Naive thymus-derived CD8-positive, alpha-beta T cell (primary cell): ENCODE measurements around the gene ARL8A. TPM values are rescaled to one million over a fixed set of nuclear protein-coding genes. Genes with fewer than 3 reads are reported as not detected.
A peak's percentile ranks its signal among the peaks of the same experiment; 100 is the strongest.
"Not testable (repeated sequence)": the region's sequence is repeated elsewhere in the genome, so short reads cannot be mapped to it uniquely, and the experiment has no call there.

Experiments used
- ATAC-seq, 2 donors: fragments of 150-1000 bp; cut with Tn5 transposase in 1 of 2; sonication (Bioruptor Pico), chemical (Tn5 transposase) in 1 of 2; 1 replicate in 1 of 2; 2 replicates in 1 of 2; pipeline ENCODE4 v1.10.0; 2021; ENCODE audit warnings: mild to moderate bottlenecking in 2 of 2, moderate library complexity in 2 of 2
- POLR2A ChIA-PET: fragments of 350-600 bp; sonication (Branson Sonifier 250); formaldehyde crosslinking; loops from one replicate; lab custom pipeline; 2021; ENCODE audit warnings: antibody characterized with exemption; lab: Charles Lee
- DNase-seq, 10 donors: peaks; one replicate each; pipeline versions ENCODE4 v3.0.0 to v3.0.0-alpha.2; 2020 to 2022
- H3K27ac Mint-ChIP-seq, 10 donors: one replicate each; pipeline ENCODE4 v1.8.0; 2020 to 2022; ENCODE audit warnings: mild to moderate bottlenecking in 10 of 10, mixed read lengths in 10 of 10, moderate library complexity in 4 of 10, inconsistent platforms in 1 of 10
- H3K27me3 Mint-ChIP-seq, 5 donors: one replicate each; pipeline ENCODE4 v1.8.0; 2021 to 2022; ENCODE audit warnings: mixed read lengths in 5 of 5
- H3K36me3 Mint-ChIP-seq, 3 donors: one replicate each; pipeline ENCODE4 v1.8.0; 2020 to 2022; ENCODE audit warnings: mixed read lengths in 3 of 3, mild to moderate bottlenecking in 2 of 3, inconsistent platforms in 1 of 3
- H3K4me1 Mint-ChIP-seq, 4 donors: one replicate each; pipeline ENCODE4 v1.8.0; 2021 to 2022; ENCODE audit warnings: mixed read lengths in 4 of 4
- H3K4me3 Mint-ChIP-seq, 10 donors: one replicate each; pipeline ENCODE4 v1.8.0; 2020 to 2022; ENCODE audit warnings: mild to moderate bottlenecking in 10 of 10, mixed read lengths in 10 of 10, moderate library complexity in 6 of 10, inconsistent platforms in 1 of 10
- H3K9me3 Mint-ChIP-seq, 9 donors: one replicate each; pipeline ENCODE4 v1.8.0; 2020 to 2022; ENCODE audit warnings: mixed read lengths in 9 of 9, mild to moderate bottlenecking in 3 of 9, inconsistent platforms in 1 of 9, moderate library complexity in 1 of 9
- polyA plus RNA-seq, 3 donors: library from polyadenylated mRNA; unstranded; fragments of 300-500 nt; fragmentation: Illumina TruSeq; gene quantifications; one replicate each; pipeline ENCODE4 v1.2.3, GENCODE V29; 2021
- total RNA-seq, 8 experiments: library from RNA in 2 of 8; stranded (reverse) in 2 of 8; gene quantifications; one replicate each; pipeline ENCODE4 v1.2.3 and lab custom pipeline; 2021 to 2026

The ARL8A gene
- total RNA-seq: 10 to 100 TPM; 43.3 to 50.0 TPM
- 1 to 10 TPM; 4.9 to 6.4 (median 5.6) TPM for polyA plus RNA-seq
- total RNA-seq (lab: John Stamatoyannopoulos, UW): 18.0 to 32.6 (median 25.3) reads per million in 6 experiments

GRCh38 chr1:202144402-202145067 is at the start of gene ARL8A:
ARL8A (minus strand) TSS chr1:202144737; CDS start chr1:202144572, 165 bp downstream.
- POLR2A ChIA-PET: interaction anchor here (0.9 to 6.3 kb wide), 4 partner anchors 10 to 21 kb away, joined by 3 to 55 read pairs (median 3); partner anchors contain the start of gene PTPN7
- Mint-ChIP-seq H3K27me3 (no peaks in the 10 kb centered on the region), H3K4me1 (peaks cover 12 to 51% (median 35%) of the 10 kb centered on the region in 4 donors)

GRCh38 chr1:202194328-202194648 is 49.8 kb upstream of the ARL8A start:
- H3K4me1 Mint-ChIP-seq: peaks cover 8 to 36% (median 22%) of the 10 kb centered on the region in 4 donors
- ATAC-seq (no peak), DNase-seq (no peak)
- POLR2A ChIA-PET: no interaction called here
- H3K4me3 Mint-ChIP-seq: peak overlapping the region in 3 of 10 donors; percentile 22 to 61 (median 57)
- peaks cover 7 to 36% (median 21%) of the 10 kb centered on the region in 5 donors for H3K27me3 Mint-ChIP-seq
- no peaks in the 10 kb centered on the region for H3K36me3 Mint-ChIP-seq
- no peaks in the 10 kb centered on the region for H3K9me3 Mint-ChIP-seq
- H3K27ac Mint-ChIP-seq: peak overlapping the region in 1 of 10 donors; percentile 60

More at GRCh38 chr1:202144402-202145067, at the start of gene ARL8A:
- peak; percentile 71 to 84 for ATAC-seq
- peak within 1 kb of the TSS; percentile 86 to 97 (median 94) for H3K27ac Mint-ChIP-seq
- H3K4me3 Mint-ChIP-seq: peak within 1 kb of the TSS; percentile 91 to 99 (median 94)
- DNase-seq: peak; percentile 45 to 82 (median 66)
- peaks cover 0 to 21% (median 0%) of the 10 kb centered on the region in 3 donors for H3K36me3 Mint-ChIP-seq
- no peaks in the 10 kb centered on the region for H3K9me3 Mint-ChIP-seq

GRCh38 chr1:202193614-202194327 is 49.2 kb upstream of the ARL8A start, which contains the start of gene LGR6:
LGR6 (plus strand) TSS chr1:202193799; CDS start chr1:202193990, 191 bp downstream.
- peak within 1 kb of the TSS in 6 of 10 donors; percentile 23 to 74 (median 49) for H3K4me3 Mint-ChIP-seq

GRCh38 chr1:202192770-202193613 is 48.5 kb upstream of the ARL8A start:
- Mint-ChIP-seq H3K27ac (peak overlapping the region in 1 of 10 donors; percentile 64), H3K4me1 (peaks cover 1 to 24% (median 10%) of the 10 kb centered on the region in 4 donors), H3K27me3 (peaks cover 7 to 36% (median 21%) of the 10 kb centered on the region in 5 donors), H3K9me3 (no peaks in the 10 kb centered on the region), H3K4me3 (peak overlapping the region in 4 of 10 donors; percentile 41 to 74 (median 57)), H3K36me3 (no peaks in the 10 kb centered on the region)
- POLR2A ChIA-PET: interaction anchor here (1.4 kb wide), 1 partner anchor 124 kb away, joined by 4 read pairs; no protein-coding TSS in a partner anchor
- DNase-seq: peak; percentile 25 to 71 (median 52)
- ATAC-seq: peak; percentile 61 to 67

More at GRCh38 chr1:202193614-202194327, 49.2 kb upstream of the ARL8A start, which contains the start of gene LGR6:
- Mint-ChIP-seq H3K9me3 (no peaks in the 10 kb centered on the region), H3K4me1 (peaks cover 6 to 31% (median 17%) of the 10 kb centered on the region in 4 donors), H3K27me3 (peaks cover 7 to 36% (median 21%) of the 10 kb centered on the region in 5 donors), H3K36me3 (no peaks in the 10 kb centered on the region), H3K27ac (peak within 1 kb of the TSS in 2 of 10 donors; percentile 60 to 64)
- ATAC-seq: peak in 1 of 2 donors; percentile 32
- POLR2A ChIA-PET: no interaction called here
- DNase-seq: no peak

- ATAC-seq, DNase-seq, H3K27ac Mint-ChIP-seq, H3K4me1 Mint-ChIP-seq, H3K36me3 Mint-ChIP-seq, H3K4me3 Mint-ChIP-seq, POLR2A ChIA-PET, H3K9me3 Mint-ChIP-seq: not testable (repeated sequence)
- peaks cover 7 to 33% (median 19%) of the 10 kb centered on the region in 5 donors for H3K27me3 Mint-ChIP-seq
Measured at GRCh38 chr1:202191391-202191790, 46.9 kb upstream of the ARL8A start.

GRCh38 chr1:202189918-202190715 is 45.6 kb upstream of the ARL8A start:
- Mint-ChIP-seq H3K9me3 (no peaks in the 10 kb centered on the region), H3K4me1 (peaks cover under 1 to 7% (median 4%) of the 10 kb centered on the region in 4 donors), H3K27ac (no peak overlapping the region), H3K4me3 (no peak overlapping the region), H3K36me3 (no peaks in the 10 kb centered on the region), H3K27me3 (peaks cover 5 to 29% (median 21%) of the 10 kb centered on the region in 5 donors)
- DNase-seq (no peak), ATAC-seq (no peak)
- POLR2A ChIA-PET: no interaction called here

- no peaks in the 10 kb centered on the region for H3K36me3 Mint-ChIP-seq
- H3K9me3 Mint-ChIP-seq: no peaks in the 10 kb centered on the region
- no peak overlapping the region for H3K27ac Mint-ChIP-seq
- H3K4me1 Mint-ChIP-seq: peaks cover 3 to 16% (median 9%) of the 10 kb centered on the region in 4 donors
- POLR2A ChIA-PET: interaction anchor here (1.0 kb wide), 1 partner anchor 24 kb away, joined by 3 read pairs; no protein-coding TSS in a partner anchor
- ATAC-seq (peak; percentile 77 to 78), DNase-seq (peak; percentile 55 to 84 (median 72))
- peaks cover 2 to 27% (median 15%) of the 10 kb centered on the region in 5 donors for H3K27me3 Mint-ChIP-seq
- H3K4me3 Mint-ChIP-seq: no peak overlapping the region
Measured at GRCh38 chr1:202189001-202189790, 44.7 kb upstream of the ARL8A start.

- peak overlapping the region in 3 of 10 donors; percentile 60 to 69 (median 60) for H3K27ac Mint-ChIP-seq
Measured at GRCh38 chr1:202187697-202188407, 43.3 kb upstream of the ARL8A start.

GRCh38 chr1:202187041-202187671 is 42.6 kb upstream of the ARL8A start:
- Mint-ChIP-seq H3K4me3 (no peak overlapping the region), H3K4me1 (peaks cover 8 to 17% (median 13%) of the 10 kb centered on the region in 4 donors), H3K27ac (peak overlapping the region in 1 of 10 donors; percentile 15), H3K36me3 (no peaks in the 10 kb centered on the region), H3K9me3 (no peaks in the 10 kb centered on the region), H3K27me3 (peaks cover 0 to 16% (median 4%) of the 10 kb centered on the region in 5 donors)
- ATAC-seq (no peak), DNase-seq (no peak)
- POLR2A ChIA-PET: no interaction called here

More at GRCh38 chr1:202187697-202188407, 43.3 kb upstream of the ARL8A start:
- peaks cover 8 to 19% (median 14%) of the 10 kb centered on the region in 4 donors for H3K4me1 Mint-ChIP-seq
- H3K36me3 Mint-ChIP-seq: no peaks in the 10 kb centered on the region
- no peak overlapping the region for H3K4me3 Mint-ChIP-seq
- no peak for ATAC-seq
- no peaks in the 10 kb centered on the region for H3K9me3 Mint-ChIP-seq
- POLR2A ChIA-PET: interaction anchor here (0.6 kb wide), 2 partner anchors 190 to 310 kb away, joined by 3 to 4 read pairs; no protein-coding TSS in a partner anchor
- peaks cover 0 to 16% (median 8%) of the 10 kb centered on the region in 5 donors for H3K27me3 Mint-ChIP-seq
- no peak for DNase-seq

GRCh38 chr1:202186327-202186726 is 41.8 kb upstream of the ARL8A start:
- no peaks in the 10 kb centered on the region for H3K9me3 Mint-ChIP-seq
- H3K27me3 Mint-ChIP-seq: peaks cover 0 to 16% (median 4%) of the 10 kb centered on the region in 5 donors
- ATAC-seq (no peak), DNase-seq (no peak)
- no peaks in the 10 kb centered on the region for H3K36me3 Mint-ChIP-seq
- POLR2A ChIA-PET: no interaction called here
- no peak overlapping the region for H3K4me3 Mint-ChIP-seq
- H3K27ac Mint-ChIP-seq: no peak overlapping the region
- peaks cover 8 to 17% (median 13%) of the 10 kb centered on the region in 4 donors for H3K4me1 Mint-ChIP-seq
